Stimulated activated CD4-positive, alpha-beta T cell treated with anti-CD3 and anti-CD28 coated beads, Interleukin-4, amount 100 ng/mL, for 4 hours (primary cell): ENCODE measurements around the gene IRF2BPL.

Experiments used
- DNase-seq, 2 experiments: peaks; one replicate each; pipeline ENCODE4 v3.0.0-alpha.2; 2020

Gene IRF2BPL

DNA sequence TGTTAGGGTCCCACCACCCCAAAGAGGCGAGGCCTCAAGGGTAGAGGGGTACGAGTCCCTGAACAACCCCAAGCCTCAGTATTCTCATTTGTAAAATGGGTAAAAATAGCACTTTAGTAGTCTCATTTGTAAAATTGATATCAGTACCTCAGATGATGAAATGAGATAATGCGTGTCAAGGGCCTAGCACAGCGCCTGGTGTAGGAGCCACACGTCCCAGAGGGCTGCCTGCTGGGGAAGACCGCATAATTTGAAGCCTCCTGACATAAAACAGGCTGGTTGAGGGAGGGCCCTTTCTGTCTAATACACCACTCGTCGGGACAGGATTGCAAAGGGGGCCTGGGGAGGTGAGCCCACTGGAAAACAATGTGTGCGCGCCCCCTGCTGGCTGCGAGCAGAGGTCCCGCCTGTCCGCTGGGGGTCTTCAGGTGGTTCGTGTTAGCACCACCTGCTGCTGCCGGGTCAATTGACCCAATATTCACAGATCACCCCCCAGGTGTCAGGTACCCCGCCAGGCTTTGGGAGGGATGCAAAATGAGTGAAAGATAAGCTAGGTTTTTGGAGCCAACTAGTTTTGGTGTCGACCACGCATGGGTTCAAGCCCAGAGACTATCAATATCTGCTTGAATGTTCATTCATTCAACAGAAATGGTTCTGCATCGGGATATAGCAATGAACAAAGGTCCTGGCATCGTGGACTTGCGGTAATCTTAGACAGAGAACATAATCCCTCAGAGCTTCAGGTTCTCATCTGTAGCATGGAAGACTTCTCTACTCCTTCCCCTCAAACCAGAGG, 24.7 kb upstream of the IRF2BPL start:
- DNase-seq: peak; percentile 74 to 82

GRCh38 chr14:77052281-77053044, 24.0 kb upstream of the IRF2BPL start:
- DNase-seq: no peak

GRCh38 chr14:77051116-77051515, 22.6 kb upstream of the IRF2BPL start:
- DNase-seq: no peak

- DNase-seq: no peak
Measured at GRCh38 chr14:77046721-77047120, 18.2 kb upstream of the IRF2BPL start.

- DNase-seq: no peak
Measured at GRCh38 chr14:77045238-77046162, 17.0 kb upstream of the IRF2BPL start.

DNA sequence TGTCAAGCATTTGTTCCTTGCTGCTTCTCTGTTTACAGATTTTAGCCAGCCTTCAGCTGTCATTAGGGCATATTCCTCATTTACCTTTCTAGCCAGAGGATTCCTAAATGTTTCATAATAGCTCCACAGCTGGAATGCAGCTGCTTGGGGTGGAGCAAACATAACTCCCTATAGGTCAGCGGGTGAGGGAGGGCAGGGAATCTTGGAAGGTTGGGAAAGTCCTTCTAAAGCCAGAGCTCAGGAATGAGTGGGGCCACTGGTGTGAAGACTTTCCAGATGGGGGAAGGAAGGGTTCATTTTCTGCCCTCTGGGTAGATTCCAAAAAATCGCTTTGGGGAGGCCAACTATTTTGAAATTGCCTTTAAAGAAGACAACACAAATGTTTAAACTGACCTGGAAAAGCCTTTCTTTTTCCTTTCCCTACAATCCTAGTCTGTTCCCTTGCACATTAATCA, 16.3 kb upstream of the IRF2BPL start:
- no peak for DNase-seq

DNA sequence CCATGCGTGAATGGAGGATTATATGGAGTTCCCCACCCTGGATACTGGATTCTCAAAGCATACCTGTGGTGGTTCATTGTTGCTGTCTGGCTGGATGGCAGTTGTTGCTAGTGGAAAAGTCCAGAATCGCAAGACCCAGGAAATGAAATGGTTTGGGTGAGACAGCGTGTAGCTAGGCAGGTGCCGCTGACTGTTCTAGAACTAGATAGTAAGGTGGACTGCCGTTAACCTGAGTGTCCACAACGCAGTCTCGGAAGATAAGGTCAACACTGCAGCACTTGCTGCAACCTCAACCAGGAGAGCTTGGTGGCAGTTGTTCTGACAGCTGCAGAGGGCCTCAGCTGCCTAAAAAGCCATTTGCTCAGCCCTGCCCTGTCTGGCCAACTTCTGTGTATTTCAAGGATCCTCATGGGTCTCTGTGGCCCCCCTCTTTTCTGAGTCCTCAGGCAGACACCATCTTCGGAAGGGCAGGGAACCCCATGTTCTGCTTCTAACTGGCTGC, 15.5 kb upstream of the IRF2BPL start:
- no peak for DNase-seq

GRCh38 chr14:77043177-77043983, 14.9 kb upstream of the IRF2BPL start:
- peak in 1 of 2 experiments; percentile 33 for DNase-seq

- DNase-seq: no peak
Measured at GRCh38 chr14:77041881-77042545, 13.5 kb upstream of the IRF2BPL start.

DNA sequence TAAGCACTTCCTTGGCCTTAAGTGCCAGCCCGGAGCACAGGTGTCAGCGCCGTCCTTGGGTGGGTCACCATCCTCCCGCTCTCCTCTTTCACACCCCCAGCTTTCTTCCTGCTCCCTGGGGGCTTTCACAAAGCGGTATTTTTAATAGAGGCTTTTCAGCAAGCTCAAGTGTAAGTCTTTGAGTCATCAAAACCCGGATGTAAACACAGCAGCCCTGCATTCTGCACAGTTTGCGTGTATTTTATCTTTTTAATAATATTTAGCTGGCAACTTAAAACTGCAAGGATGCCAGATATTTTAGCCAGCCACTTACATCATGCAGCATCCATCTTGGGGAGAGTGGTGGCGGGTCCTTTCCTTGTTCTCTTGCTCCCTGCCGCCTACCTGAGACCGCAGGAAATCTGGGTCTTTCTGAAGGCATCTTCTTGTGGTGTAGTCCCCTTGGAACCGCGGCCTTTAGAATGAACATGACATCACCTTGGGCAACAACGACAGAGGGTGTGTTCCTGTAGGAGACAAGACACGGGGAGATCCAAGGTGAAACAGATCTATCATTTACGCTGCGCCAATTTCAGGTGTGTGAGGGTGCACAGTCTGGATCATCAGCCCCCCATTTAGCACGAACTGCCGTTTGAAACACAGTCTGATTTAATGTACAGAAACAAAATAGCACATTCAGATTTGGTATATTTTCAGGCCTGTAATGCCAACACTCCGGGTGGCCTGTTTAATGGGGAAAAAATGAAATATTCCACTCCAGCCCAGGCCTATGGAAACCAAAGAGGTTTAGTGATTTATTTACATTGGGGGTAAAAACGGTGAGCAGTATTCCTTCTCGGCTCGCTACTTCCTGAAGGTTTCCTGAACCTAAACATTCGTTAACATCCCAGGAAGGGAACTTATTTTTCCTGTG, 12.5 kb upstream of the IRF2BPL start:
- no peak for DNase-seq

DNA sequence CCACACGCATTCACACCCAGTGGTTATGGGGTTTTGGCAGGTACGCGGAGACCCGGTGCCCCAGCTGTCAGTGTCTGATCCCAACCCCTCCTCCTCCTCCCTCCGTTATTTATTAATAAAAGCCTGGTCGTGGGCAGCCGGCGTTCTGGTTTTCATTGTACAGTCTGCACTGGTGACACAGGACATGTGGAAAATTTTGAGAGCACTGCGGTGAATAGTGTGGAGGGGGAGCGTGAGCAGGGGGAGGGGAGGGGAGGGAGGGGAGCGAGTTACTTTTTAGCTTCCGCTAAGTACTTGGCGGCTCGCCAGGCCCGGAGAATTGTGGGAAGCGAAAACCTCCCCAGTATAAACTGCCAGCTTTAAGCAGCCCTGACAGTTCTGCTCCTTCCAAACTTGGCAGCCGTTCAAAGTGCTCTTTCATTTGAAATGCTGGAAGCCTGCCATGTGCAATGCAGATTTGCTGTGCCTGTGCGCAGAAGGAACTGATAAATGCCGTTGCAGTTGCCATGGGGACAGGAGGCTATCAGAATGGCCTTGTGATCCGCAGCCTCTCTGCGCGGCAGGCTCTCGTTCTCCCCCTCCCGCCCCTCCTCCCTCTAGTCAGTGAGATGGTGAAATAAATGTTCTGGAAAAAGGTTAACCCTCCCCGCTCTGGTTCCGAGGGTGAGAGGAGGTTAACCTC, 11.7 kb upstream of the IRF2BPL start:
- DNase-seq: peak; percentile 94

GRCh38 chr14:77039285-77040058, 11.0 kb upstream of the IRF2BPL start:
- no peak for DNase-seq

- peak; percentile 46 to 71 for DNase-seq
Measured at GRCh38 chr14:77037938-77038568, 9.5 kb upstream of the IRF2BPL start.

GRCh38 chr14:77037215-77037937, 8.9 kb upstream of the IRF2BPL start:
- DNase-seq: no peak

DNA sequence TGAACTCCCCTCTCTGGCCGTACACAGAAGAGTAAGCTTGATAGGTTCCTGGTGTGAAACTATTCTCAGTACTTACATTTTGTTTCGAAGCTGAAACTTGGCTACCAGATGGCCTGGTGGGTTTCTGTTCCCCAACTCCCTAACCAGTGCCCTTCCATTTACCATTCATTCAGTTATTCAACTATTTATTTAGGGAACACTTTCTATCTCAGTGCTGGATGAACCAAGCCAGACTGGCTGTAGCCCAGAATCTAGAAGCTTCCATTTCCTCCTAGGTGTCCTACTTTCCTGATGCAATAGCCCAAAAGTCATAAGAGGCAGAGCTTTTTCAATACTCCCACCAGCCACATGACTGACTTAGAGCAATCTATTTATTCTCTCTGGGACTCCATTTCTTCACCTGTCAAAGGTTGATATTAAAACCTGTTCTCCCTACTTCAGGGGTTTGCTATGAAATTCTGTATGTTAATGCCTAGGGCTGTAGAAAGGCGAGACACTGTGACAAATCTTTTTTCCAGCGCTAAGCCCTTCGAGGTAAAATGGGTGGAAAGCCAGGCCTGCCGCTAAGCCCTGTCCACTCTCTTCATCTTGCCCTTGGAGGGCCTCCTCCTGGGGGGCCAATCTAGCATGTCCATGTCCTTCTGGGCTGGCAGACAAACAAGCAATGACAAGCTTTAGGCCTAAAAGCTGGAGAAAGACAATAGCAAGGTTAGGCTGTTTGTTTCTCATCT, 8.1 kb upstream of the IRF2BPL start:
- no peak for DNase-seq

DNA sequence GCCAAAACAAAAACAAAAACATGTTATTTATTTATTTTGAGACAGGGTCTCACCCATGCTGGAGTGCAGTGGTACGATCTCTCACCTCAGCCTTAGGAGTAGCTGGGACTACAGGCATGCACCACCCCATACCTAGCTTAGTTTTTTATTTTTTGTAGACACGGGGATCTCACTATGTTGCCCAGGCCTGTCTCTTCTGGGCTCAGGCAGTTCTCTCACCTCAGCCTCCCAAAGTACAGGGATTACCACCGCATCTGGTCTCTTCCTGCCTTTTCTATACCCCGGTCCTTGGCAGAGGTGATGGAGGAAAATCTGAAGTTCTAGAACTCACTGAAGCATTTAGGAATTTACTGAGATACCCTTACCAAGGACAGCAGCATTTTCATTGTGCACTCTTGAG, 6.8 kb upstream of the IRF2BPL start:
- no peak for DNase-seq
